ENCODE data around the gene CACNA1C.

DNA sequence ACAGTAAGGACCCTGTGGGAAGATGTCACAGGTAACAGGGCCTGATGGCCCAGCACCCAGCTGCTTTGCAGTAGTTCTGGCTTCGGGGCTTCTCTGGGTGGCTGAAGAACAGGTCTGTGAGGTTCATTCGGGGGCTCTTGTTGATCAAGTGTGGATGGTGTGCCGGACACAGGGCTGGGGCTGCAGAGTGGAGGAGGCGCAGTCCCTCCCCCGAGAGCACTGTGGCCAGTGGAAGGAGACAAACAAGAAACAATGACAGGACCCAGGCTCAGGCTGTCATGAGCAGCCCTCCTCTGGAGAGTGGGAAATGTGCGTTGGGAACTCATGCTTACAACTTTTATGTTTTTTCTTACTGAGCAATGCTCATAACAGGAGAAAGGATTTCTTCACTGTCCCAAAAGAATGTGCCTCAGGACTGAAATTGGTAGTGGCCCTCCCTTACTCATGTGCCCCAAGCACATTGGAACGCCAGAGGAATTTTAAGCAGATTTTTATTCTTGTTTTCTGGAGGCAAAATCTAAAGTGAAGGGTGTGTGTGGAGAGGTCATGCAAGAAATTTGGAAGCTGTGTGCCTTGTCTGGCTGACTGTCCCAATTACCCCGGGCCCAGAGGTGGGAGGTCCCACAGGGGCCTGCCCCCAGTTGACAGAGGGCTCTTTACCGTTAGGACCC lies 233.8 kb downstream of the CACNA1C start:
- no peak for TF ChIP-seq POLR2A (IDR thresholded peaks at IDR 0.05)
- TF ChIP-seq, protein P1, sequence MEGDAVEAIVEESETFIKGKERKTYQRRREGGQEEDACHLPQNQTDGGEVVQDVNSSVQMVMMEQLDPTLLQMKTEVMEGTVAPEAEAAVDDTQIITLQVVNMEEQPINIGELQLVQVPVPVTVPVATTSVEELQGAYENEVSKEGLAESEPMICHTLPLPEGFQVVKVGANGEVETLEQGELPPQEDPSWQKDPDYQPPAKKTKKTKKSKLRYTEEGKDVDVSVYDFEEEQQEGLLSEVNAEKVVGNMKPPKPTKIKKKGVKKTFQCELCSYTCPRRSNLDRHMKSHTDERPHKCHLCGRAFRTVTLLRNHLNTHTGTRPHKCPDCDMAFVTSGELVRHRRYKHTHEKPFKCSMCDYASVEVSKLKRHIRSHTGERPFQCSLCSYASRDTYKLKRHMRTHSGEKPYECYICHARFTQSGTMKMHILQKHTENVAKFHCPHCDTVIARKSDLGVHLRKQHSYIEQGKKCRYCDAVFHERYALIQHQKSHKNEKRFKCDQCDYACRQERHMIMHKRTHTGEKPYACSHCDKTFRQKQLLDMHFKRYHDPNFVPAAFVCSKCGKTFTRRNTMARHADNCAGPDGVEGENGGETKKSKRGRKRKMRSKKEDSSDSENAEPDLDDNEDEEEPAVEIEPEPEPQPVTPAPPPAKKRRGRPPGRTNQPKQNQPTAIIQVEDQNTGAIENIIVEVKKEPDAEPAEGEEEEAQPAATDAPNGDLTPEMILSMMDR (IDR thresholded peaks at IDR 0.05), result no peak
